IPS-18a (cell line): ENCODE results near the gene GRIN2A.

ENCODE experiments used
- H3K27ac ChIP-seq: one replicate; pipeline ENCODE4 v1.5.1; 2013; ENCODE audit warnings: low read length
- H3K27me3 ChIP-seq: one replicate; pipeline ENCODE4 v1.6.1; 2013; ENCODE audit warnings: mild to moderate bottlenecking, low read length; ENCODE audit not compliant: control insufficient read depth, insufficient read depth
- H3K36me3 ChIP-seq: one replicate; pipeline ENCODE4 v1.6.1; 2013; ENCODE audit warnings: low read depth, low read length; ENCODE audit not compliant: control insufficient read depth
- H3K4me1 ChIP-seq: one replicate; pipeline ENCODE4 v1.6.1; 2013; ENCODE audit warnings: low read depth, low read length; ENCODE audit not compliant: control insufficient read depth
- H3K4me3 ChIP-seq: one replicate; pipeline ENCODE4 v1.5.1; 2013; ENCODE audit warnings: low read length
- H3K9ac ChIP-seq: one replicate; pipeline ENCODE4 v1.6.1; 2013; ENCODE audit warnings: mild to moderate bottlenecking, low read length, moderate library complexity
- H3K9me3 ChIP-seq: one replicate; pipeline ENCODE4 v1.6.1; 2013; ENCODE audit warnings: low read depth, low read length; ENCODE audit not compliant: control insufficient read depth

Gene GRIN2A

GRCh38 chr16:10154389-10154788 is 27.8 kb downstream of the GRIN2A start:
- no peak overlapping the region for H3K9ac ChIP-seq
- H3K27me3 ChIP-seq, result no peaks in the 10 kb centered on the region
- no peaks in the 10 kb centered on the region for H3K4me1 ChIP-seq
- H3K36me3 ChIP-seq, result no peaks in the 10 kb centered on the region
- H3K9me3 ChIP-seq, result no peaks in the 10 kb centered on the region
- no peak overlapping the region for H3K4me3 ChIP-seq
- no peak overlapping the region for H3K27ac ChIP-seq

- H3K9ac ChIP-seq, result no peak overlapping the region
- H3K4me3 ChIP-seq, result no peak overlapping the region
- H3K36me3 ChIP-seq, result no peaks in the 10 kb centered on the region
- no peak overlapping the region for H3K27ac ChIP-seq
- no peaks in the 10 kb centered on the region for H3K9me3 ChIP-seq
- H3K27me3 ChIP-seq, result no peaks in the 10 kb centered on the region
- no peaks in the 10 kb centered on the region for H3K4me1 ChIP-seq
Measured at GRCh38 chr16:10153985-10154384, 28.2 kb downstream of the GRIN2A start.

- Histone ChIP-seq H3K27me3 (no peaks in the 10 kb centered on the region), H3K36me3 (no peaks in the 10 kb centered on the region), H3K4me3 (no peak overlapping the region), H3K4me1 (no peaks in the 10 kb centered on the region), H3K9ac (no peak overlapping the region), H3K9me3 (no peaks in the 10 kb centered on the region), H3K27ac (no peak overlapping the region)
Measured at GRCh38 chr16:10151718-10152117, 30.5 kb downstream of the GRIN2A start.

GRCh38 chr16:10150906-10151305 is 31.3 kb downstream of the GRIN2A start:
- H3K27me3 ChIP-seq, result no peaks in the 10 kb centered on the region

GRCh38 chr16:10145542-10146035 is 36.6 kb downstream of the GRIN2A start:
- Histone ChIP-seq H3K36me3 (no peaks in the 10 kb centered on the region), H3K27ac (no peak overlapping the region), H3K4me1 (no peaks in the 10 kb centered on the region), H3K9ac (no peak overlapping the region), H3K9me3 (no peaks in the 10 kb centered on the region), H3K27me3 (no peaks in the 10 kb centered on the region), H3K4me3 (no peak overlapping the region)

More at GRCh38 chr16:10150906-10151305, 31.3 kb downstream of the GRIN2A start:
- H3K27ac ChIP-seq, result no peak overlapping the region
- H3K4me3 ChIP-seq, result no peak overlapping the region
- H3K9me3 ChIP-seq, result no peaks in the 10 kb centered on the region
- no peaks in the 10 kb centered on the region for H3K4me1 ChIP-seq
- no peak overlapping the region for H3K9ac ChIP-seq
- no peaks in the 10 kb centered on the region for H3K36me3 ChIP-seq

GRCh38 chr16:10141671-10142070 is 40.6 kb downstream of the GRIN2A start:
- Histone ChIP-seq H3K9ac (no peak overlapping the region), H3K9me3 (no peaks in the 10 kb centered on the region), H3K36me3 (no peaks in the 10 kb centered on the region), H3K27me3 (no peaks in the 10 kb centered on the region), H3K4me3 (no peak overlapping the region), H3K27ac (no peak overlapping the region), H3K4me1 (no peaks in the 10 kb centered on the region)

- Histone ChIP-seq H3K4me1 (no peaks in the 10 kb centered on the region), H3K27ac (no peak overlapping the region), H3K36me3 (no peaks in the 10 kb centered on the region)
Measured at GRCh38 chr16:10138881-10139280, 43.3 kb downstream of the GRIN2A start.

GRCh38 chr16:10137341-10137740 is 44.9 kb downstream of the GRIN2A start:
- H3K4me1 ChIP-seq, result no peaks in the 10 kb centered on the region
- no peaks in the 10 kb centered on the region for H3K27me3 ChIP-seq
- no peaks in the 10 kb centered on the region for H3K9me3 ChIP-seq
- no peak overlapping the region for H3K27ac ChIP-seq
- H3K4me3 ChIP-seq, result no peak overlapping the region
- H3K36me3 ChIP-seq, result no peaks in the 10 kb centered on the region
- no peak overlapping the region for H3K9ac ChIP-seq

More at GRCh38 chr16:10138881-10139280, 43.3 kb downstream of the GRIN2A start:
- H3K27me3 ChIP-seq, result no peaks in the 10 kb centered on the region
- H3K9me3 ChIP-seq, result no peaks in the 10 kb centered on the region
- no peak overlapping the region for H3K4me3 ChIP-seq
- no peak overlapping the region for H3K9ac ChIP-seq

- no peaks in the 10 kb centered on the region for H3K9me3 ChIP-seq
- no peak overlapping the region for H3K27ac ChIP-seq
- no peak overlapping the region for H3K9ac ChIP-seq
- H3K4me3 ChIP-seq, result no peak overlapping the region
- no peaks in the 10 kb centered on the region for H3K36me3 ChIP-seq
- no peaks in the 10 kb centered on the region for H3K27me3 ChIP-seq
- no peaks in the 10 kb centered on the region for H3K4me1 ChIP-seq
Measured at GRCh38 chr16:10136916-10137315, 45.3 kb downstream of the GRIN2A start.

GRCh38 chr16:10130538-10130937 is 51.7 kb downstream of the GRIN2A start:
- no peak overlapping the region for H3K9ac ChIP-seq
- no peaks in the 10 kb centered on the region for H3K36me3 ChIP-seq
- no peaks in the 10 kb centered on the region for H3K9me3 ChIP-seq
- no peak overlapping the region for H3K4me3 ChIP-seq
- no peaks in the 10 kb centered on the region for H3K4me1 ChIP-seq
- no peaks in the 10 kb centered on the region for H3K27me3 ChIP-seq
- no peak overlapping the region for H3K27ac ChIP-seq

GRCh38 chr16:10128397-10129258 is 53.6 kb downstream of the GRIN2A start:
- no peaks in the 10 kb centered on the region for H3K4me1 ChIP-seq
- no peak overlapping the region for H3K27ac ChIP-seq
- H3K9ac ChIP-seq, result no peak overlapping the region
- no peaks in the 10 kb centered on the region for H3K36me3 ChIP-seq
- no peak overlapping the region for H3K4me3 ChIP-seq
- no peaks in the 10 kb centered on the region for H3K27me3 ChIP-seq
- no peaks in the 10 kb centered on the region for H3K9me3 ChIP-seq

- Histone ChIP-seq H3K9ac (no peak overlapping the region), H3K27me3 (no peaks in the 10 kb centered on the region), H3K9me3 (no peaks in the 10 kb centered on the region), H3K4me3 (no peak overlapping the region), H3K36me3 (no peaks in the 10 kb centered on the region), H3K27ac (no peak overlapping the region), H3K4me1 (peaks cover 11% of the 10 kb centered on the region)
Measured at GRCh38 chr16:10126686-10127085, 55.5 kb downstream of the GRIN2A start.
